ENCODE data around the gene NTNG1. TPM values are rescaled to one million over a fixed set of nuclear protein-coding genes. Genes with fewer than 3 reads are reported as not detected.

NTNG1 gene
- total RNA-seq, 1 experiment from 2014 or later = not detected

DNA sequence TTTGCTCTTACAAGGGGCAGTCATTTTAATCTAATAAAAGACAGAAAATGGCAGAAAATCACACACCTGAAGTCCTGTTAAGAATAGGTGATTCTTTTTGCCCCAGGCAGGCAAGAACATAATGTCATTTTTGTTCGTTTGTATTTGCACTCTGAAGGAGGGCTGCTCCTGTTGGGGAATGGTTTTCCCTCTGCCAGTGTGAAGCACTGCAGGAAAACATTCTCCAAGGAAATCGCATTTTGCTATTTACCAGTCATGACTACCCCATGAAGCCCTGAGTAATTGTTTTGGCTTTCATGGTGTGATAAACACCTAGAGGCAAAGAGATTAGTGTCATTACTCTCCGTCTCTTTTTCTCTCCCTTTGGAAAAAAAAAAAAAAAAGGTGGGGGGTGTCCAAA lies 345.5 kb downstream of the NTNG1 start:
- Histone ChIP-seq H3K79me2 (ENCODE audit: low read length) (no peaks in the 10 kb centered on the region), H3K9ac (ENCODE audit: low read length) (no peak overlapping the region), H2AFZ (ENCODE audit: low read length) (no peak overlapping the region), H3K4me2 (ENCODE audit: low read depth, low read length, poor library complexity, severe bottlenecking) (no peak overlapping the region), H3K9me2 (replicated peaks; ENCODE audit: insufficient read depth, low read length) (no peaks in the 10 kb centered on the region), H3K36me3 (ENCODE audit: insufficient read depth, low read length) (no peaks in the 10 kb centered on the region), H3K4me3 (ENCODE audit: low read length) (no peak overlapping the region), H3K4me1 (ENCODE audit: low read length) (no peaks in the 10 kb centered on the region), H3K27me3 (ENCODE audit: low read length) (no peaks in the 10 kb centered on the region), H3K9me3 (ENCODE audit: low read length) (no peaks in the 10 kb centered on the region), H4K20me1 (ENCODE audit: insufficient read depth, low read depth, low read length) (no peaks in the 10 kb centered on the region), H3K27ac (ENCODE audit: low read length) (no peak overlapping the region)
- no peak for DNase-seq

DNA sequence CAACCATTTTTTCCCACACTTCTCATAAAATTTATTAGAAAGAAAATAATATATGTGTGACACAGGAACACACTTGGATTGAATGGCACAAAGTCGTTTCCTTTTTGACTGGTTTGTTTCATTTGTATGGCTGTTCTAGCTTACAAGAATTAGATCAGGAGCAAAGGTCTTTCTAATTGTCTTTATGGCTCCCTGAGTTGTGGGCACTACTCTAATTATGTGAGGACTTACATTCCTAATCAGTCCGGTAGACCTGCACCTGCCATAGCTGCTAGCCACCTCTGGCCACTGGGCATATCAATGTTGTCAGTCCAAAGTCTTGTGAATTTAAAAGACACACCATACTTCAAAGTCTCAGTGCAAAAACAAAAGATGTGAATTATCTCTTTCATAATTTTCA lies 346.7 kb downstream of the NTNG1 start:
- H3K36me3 ChIP-seq (ENCODE audit: insufficient read depth, low read length) = no peaks in the 10 kb centered on the region
- DNase-seq = no peak
- no peak overlapping the region for H3K27ac ChIP-seq (ENCODE audit: low read length)
- H2AFZ ChIP-seq (ENCODE audit: low read length) = no peak overlapping the region
- no peaks in the 10 kb centered on the region for H3K9me2 ChIP-seq (replicated peaks; ENCODE audit: insufficient read depth, low read length)
- no peaks in the 10 kb centered on the region for H3K79me2 ChIP-seq (ENCODE audit: low read length)
- no peak overlapping the region for H3K4me3 ChIP-seq (ENCODE audit: low read length)
- H3K9me3 ChIP-seq (ENCODE audit: low read length) = no peaks in the 10 kb centered on the region
- H3K27me3 ChIP-seq (ENCODE audit: low read length) = no peaks in the 10 kb centered on the region
- no peaks in the 10 kb centered on the region for H3K4me1 ChIP-seq (ENCODE audit: low read length)
- H3K4me2 ChIP-seq (ENCODE audit: low read depth, low read length, poor library complexity, severe bottlenecking) = no peak overlapping the region
- H4K20me1 ChIP-seq (ENCODE audit: insufficient read depth, low read depth, low read length) = no peaks in the 10 kb centered on the region
- H3K9ac ChIP-seq (ENCODE audit: low read length) = no peak overlapping the region

GRCh38 chr1:107491582-107491981 lies 350.7 kb downstream of the NTNG1 start:
- no peak for DNase-seq
- H4K20me1 ChIP-seq (ENCODE audit: insufficient read depth, low read depth, low read length) = no peaks in the 10 kb centered on the region
- H3K9me2 ChIP-seq (replicated peaks; ENCODE audit: insufficient read depth, low read length) = no peaks in the 10 kb centered on the region
- H3K79me2 ChIP-seq (ENCODE audit: low read length) = no peaks in the 10 kb centered on the region
- H3K4me1 ChIP-seq (ENCODE audit: low read length) = peaks cover 5% of the 10 kb centered on the region; the same call in 1 of the 2 replicates
- H3K36me3 ChIP-seq (ENCODE audit: insufficient read depth, low read length) = no peaks in the 10 kb centered on the region
- no peak overlapping the region for H3K9ac ChIP-seq (ENCODE audit: low read length)
- H3K4me2 ChIP-seq (ENCODE audit: low read depth, low read length, poor library complexity, severe bottlenecking) = no peak overlapping the region
- no peaks in the 10 kb centered on the region for H3K27me3 ChIP-seq (ENCODE audit: low read length)
- no peak overlapping the region for H3K27ac ChIP-seq (ENCODE audit: low read length)
- no peaks in the 10 kb centered on the region for H3K9me3 ChIP-seq (ENCODE audit: low read length)
- H2AFZ ChIP-seq (ENCODE audit: low read length) = no peak overlapping the region
- no peak overlapping the region for H3K4me3 ChIP-seq (ENCODE audit: low read length)

DNA sequence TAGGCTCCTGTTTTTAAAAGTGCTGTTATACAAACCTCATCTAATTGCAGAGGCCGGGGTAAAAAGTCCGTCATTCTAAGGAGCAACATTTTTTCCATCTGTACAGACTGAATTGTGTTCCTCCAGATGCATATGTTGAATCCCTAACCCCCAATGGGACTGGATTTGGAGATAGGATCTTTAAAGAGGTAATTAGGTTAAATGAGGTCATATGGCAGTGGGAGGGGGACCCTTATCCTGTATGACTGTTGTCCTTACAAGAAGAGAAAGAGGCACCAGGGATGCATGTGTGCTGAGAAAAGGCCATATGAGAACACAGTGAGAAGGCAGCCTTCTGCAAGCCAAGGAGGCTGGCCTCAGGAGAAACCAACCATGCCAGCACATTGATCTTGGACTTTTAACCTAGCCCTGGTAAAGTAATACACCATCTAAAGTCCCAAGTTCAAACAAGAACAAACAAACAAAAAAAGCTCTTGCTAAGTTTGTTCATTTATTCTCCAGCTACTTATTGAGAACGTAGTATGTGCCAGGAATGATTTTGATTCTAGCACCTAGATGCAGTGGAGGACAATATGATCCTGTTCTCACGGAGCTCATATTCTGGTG lies 352.4 kb downstream of the NTNG1 start:
- H3K9me3 ChIP-seq (ENCODE audit: low read length) = no peaks in the 10 kb centered on the region
- no peak overlapping the region for H2AFZ ChIP-seq (ENCODE audit: low read length)
- no peak for DNase-seq
- no peak overlapping the region for H3K9ac ChIP-seq (ENCODE audit: low read length)
- no peaks in the 10 kb centered on the region for H3K36me3 ChIP-seq (ENCODE audit: insufficient read depth, low read length)
- H3K79me2 ChIP-seq (ENCODE audit: low read length) = no peaks in the 10 kb centered on the region
- H3K27me3 ChIP-seq (ENCODE audit: low read length) = no peaks in the 10 kb centered on the region
- H3K4me3 ChIP-seq (ENCODE audit: low read length) = no peak overlapping the region
- no peaks in the 10 kb centered on the region for H3K9me2 ChIP-seq (replicated peaks; ENCODE audit: insufficient read depth, low read length)
- no peaks in the 10 kb centered on the region for H4K20me1 ChIP-seq (ENCODE audit: insufficient read depth, low read depth, low read length)
- no peak overlapping the region for H3K4me2 ChIP-seq (ENCODE audit: low read depth, low read length, poor library complexity, severe bottlenecking)
- no peak overlapping the region for H3K27ac ChIP-seq (ENCODE audit: low read length)
- H3K4me1 ChIP-seq (ENCODE audit: low read length) = peaks cover 5% of the 10 kb centered on the region; the same call in 1 of the 2 replicates

DNA sequence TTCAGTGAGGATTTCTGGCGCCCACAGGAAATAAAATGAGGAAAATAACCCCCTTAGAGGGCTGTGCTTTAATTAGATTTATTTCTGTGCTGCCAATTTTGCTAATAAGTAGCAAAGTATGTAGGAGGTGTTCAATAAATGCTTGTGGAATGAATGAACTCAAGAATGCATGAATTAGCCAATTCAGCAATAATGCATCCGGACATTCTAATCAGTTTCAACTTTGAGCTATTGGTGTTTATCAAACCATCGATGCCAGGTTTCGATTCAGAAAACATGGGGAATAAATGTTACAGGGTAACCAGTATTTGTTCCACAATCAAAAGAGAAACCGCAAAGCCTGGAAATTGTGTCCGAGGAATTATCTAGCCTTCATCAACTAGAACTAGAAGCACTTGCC lies 353.2 kb downstream of the NTNG1 start:
- no peaks in the 10 kb centered on the region for H3K36me3 ChIP-seq (ENCODE audit: insufficient read depth, low read length)
- H3K79me2 ChIP-seq (ENCODE audit: low read length) = no peaks in the 10 kb centered on the region
- H3K9me2 ChIP-seq (replicated peaks; ENCODE audit: insufficient read depth, low read length) = no peaks in the 10 kb centered on the region
- no peak overlapping the region for H3K4me2 ChIP-seq (ENCODE audit: low read depth, low read length, poor library complexity, severe bottlenecking)
- DNase-seq = no peak
- H3K4me1 ChIP-seq (ENCODE audit: low read length) = peaks cover 5% of the 10 kb centered on the region; the same call in 1 of the 2 replicates
- no peak overlapping the region for H3K9ac ChIP-seq (ENCODE audit: low read length)
- no peaks in the 10 kb centered on the region for H3K27me3 ChIP-seq (ENCODE audit: low read length)
- no peak overlapping the region for H2AFZ ChIP-seq (ENCODE audit: low read length)
- H3K27ac ChIP-seq (ENCODE audit: low read length) = no peak overlapping the region
- no peaks in the 10 kb centered on the region for H4K20me1 ChIP-seq (ENCODE audit: insufficient read depth, low read depth, low read length)
- no peaks in the 10 kb centered on the region for H3K9me3 ChIP-seq (ENCODE audit: low read length)
- H3K4me3 ChIP-seq (ENCODE audit: low read length) = no peak overlapping the region

GRCh38 chr1:107496002-107496401 lies 355.2 kb downstream of the NTNG1 start:
- H3K9ac ChIP-seq (ENCODE audit: low read length) = no peak overlapping the region
- no peaks in the 10 kb centered on the region for H4K20me1 ChIP-seq (ENCODE audit: insufficient read depth, low read depth, low read length)
- no peak for DNase-seq
- peaks cover 5% of the 10 kb centered on the region; the same call in 1 of the 2 replicates for H3K4me1 ChIP-seq (ENCODE audit: low read length)
- H3K9me2 ChIP-seq (replicated peaks; ENCODE audit: insufficient read depth, low read length) = no peaks in the 10 kb centered on the region
- no peaks in the 10 kb centered on the region for H3K27me3 ChIP-seq (ENCODE audit: low read length)
- H2AFZ ChIP-seq (ENCODE audit: low read length) = no peak overlapping the region
- H3K79me2 ChIP-seq (ENCODE audit: low read length) = no peaks in the 10 kb centered on the region
- H3K36me3 ChIP-seq (ENCODE audit: insufficient read depth, low read length) = no peaks in the 10 kb centered on the region
- H3K9me3 ChIP-seq (ENCODE audit: low read length) = no peaks in the 10 kb centered on the region
- H3K27ac ChIP-seq (ENCODE audit: low read length) = no peak overlapping the region
- no peak overlapping the region for H3K4me3 ChIP-seq (ENCODE audit: low read length)
- no peak overlapping the region for H3K4me2 ChIP-seq (ENCODE audit: low read depth, low read length, poor library complexity, severe bottlenecking)

DNA sequence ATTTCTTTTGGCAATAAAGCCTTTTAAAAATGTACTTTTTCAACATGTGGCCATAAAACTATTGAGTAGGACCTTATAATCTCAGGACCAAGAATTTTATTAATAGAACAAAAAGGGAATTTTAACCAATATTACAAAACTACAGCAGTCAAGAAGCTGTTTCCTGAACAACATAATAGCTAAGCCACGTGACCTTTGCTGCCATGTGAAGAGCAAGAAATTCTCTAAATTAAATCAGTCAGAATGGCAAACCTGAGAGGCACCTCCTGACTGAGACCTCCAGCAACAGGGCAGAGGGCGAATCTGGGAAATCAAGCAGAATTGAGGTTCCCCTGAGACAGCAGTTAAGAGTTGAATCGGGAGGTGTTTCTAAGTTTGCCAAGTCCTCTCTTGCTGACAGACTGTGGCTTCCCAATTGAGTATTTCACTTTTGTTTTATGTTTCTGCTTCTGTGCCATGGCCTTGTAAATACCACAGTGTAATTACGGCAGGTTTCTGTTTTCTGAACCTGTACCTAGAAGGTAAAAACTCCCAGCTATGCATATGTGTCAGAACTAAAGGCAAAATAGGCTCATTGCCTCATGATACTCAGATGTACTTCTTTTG lies 358.4 kb downstream of the NTNG1 start:
- Histone ChIP-seq H3K9me2 (replicated peaks; ENCODE audit: insufficient read depth, low read length) (no peaks in the 10 kb centered on the region), H3K27ac (ENCODE audit: low read length) (no peak overlapping the region), H3K36me3 (ENCODE audit: insufficient read depth, low read length) (no peaks in the 10 kb centered on the region), H3K4me2 (ENCODE audit: low read depth, low read length, poor library complexity, severe bottlenecking) (no peak overlapping the region), H3K27me3 (ENCODE audit: low read length) (no peaks in the 10 kb centered on the region), H2AFZ (ENCODE audit: low read length) (no peak overlapping the region), H3K4me3 (ENCODE audit: low read length) (no peak overlapping the region), H4K20me1 (ENCODE audit: insufficient read depth, low read depth, low read length) (no peaks in the 10 kb centered on the region), H3K4me1 (ENCODE audit: low read length) (peaks cover 5% of the 10 kb centered on the region; the same call in 1 of the 2 replicates), H3K9ac (ENCODE audit: low read length) (no peak overlapping the region), H3K9me3 (ENCODE audit: low read length) (no peaks in the 10 kb centered on the region), H3K79me2 (ENCODE audit: low read length) (no peaks in the 10 kb centered on the region)
- no peak for DNase-seq

GRCh38 chr1:107501081-107501605 lies 360.3 kb downstream of the NTNG1 start:
- Histone ChIP-seq H3K4me3 (ENCODE audit: low read length) (no peak overlapping the region), H3K27ac (ENCODE audit: low read length) (no peak overlapping the region), H3K36me3 (ENCODE audit: insufficient read depth, low read length) (no peaks in the 10 kb centered on the region), H2AFZ (ENCODE audit: low read length) (no peak overlapping the region), H3K4me1 (ENCODE audit: low read length) (peaks cover under 1% of the 10 kb centered on the region; the same call in 1 of the 2 replicates), H3K79me2 (ENCODE audit: low read length) (no peaks in the 10 kb centered on the region), H3K4me2 (ENCODE audit: low read depth, low read length, poor library complexity, severe bottlenecking) (no peak overlapping the region), H3K27me3 (ENCODE audit: low read length) (no peaks in the 10 kb centered on the region), H4K20me1 (ENCODE audit: insufficient read depth, low read depth, low read length) (no peaks in the 10 kb centered on the region), H3K9ac (ENCODE audit: low read length) (no peak overlapping the region), H3K9me2 (replicated peaks; ENCODE audit: insufficient read depth, low read length) (no peaks in the 10 kb centered on the region), H3K9me3 (ENCODE audit: low read length) (no peaks in the 10 kb centered on the region)
- DNase-seq = no peak
